HG03066 (cell line): ENCODE data around the gene RNF20.
"Not testable (repeated sequence)": the region's sequence is repeated elsewhere in the genome, so short reads cannot be mapped to it uniquely, and the experiment has no call there.

ENCODE experiments used
- ATAC-seq: cut with Tn5 transposase; IDR thresholded peaks from one replicate; pipeline ENCODE4 v1.9.1; 2021; ENCODE audit warnings: low read depth; ENCODE audit not compliant: unreplicated experiment

The RNF20 gene

DNA sequence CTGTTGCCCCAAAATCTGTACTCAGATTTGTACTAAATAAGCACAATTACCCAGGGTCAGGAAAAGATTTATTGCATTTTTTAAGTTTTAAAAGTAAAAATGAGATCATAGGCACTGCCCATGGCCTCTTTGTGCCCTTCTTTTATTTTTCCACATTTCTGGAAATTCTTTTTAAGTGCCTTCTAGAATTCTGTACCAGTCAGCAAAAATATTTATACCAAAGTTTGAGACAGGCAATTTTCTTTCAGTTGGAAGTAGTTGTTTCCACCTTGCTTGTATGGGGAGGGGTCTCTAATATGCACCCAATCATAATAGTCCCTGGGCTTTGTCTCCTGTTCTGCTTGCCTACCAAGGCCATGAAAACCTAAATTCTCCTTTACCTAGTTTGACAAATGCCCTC, 5.6 kb upstream of the RNF20 start:
- no peak for ATAC-seq

DNA sequence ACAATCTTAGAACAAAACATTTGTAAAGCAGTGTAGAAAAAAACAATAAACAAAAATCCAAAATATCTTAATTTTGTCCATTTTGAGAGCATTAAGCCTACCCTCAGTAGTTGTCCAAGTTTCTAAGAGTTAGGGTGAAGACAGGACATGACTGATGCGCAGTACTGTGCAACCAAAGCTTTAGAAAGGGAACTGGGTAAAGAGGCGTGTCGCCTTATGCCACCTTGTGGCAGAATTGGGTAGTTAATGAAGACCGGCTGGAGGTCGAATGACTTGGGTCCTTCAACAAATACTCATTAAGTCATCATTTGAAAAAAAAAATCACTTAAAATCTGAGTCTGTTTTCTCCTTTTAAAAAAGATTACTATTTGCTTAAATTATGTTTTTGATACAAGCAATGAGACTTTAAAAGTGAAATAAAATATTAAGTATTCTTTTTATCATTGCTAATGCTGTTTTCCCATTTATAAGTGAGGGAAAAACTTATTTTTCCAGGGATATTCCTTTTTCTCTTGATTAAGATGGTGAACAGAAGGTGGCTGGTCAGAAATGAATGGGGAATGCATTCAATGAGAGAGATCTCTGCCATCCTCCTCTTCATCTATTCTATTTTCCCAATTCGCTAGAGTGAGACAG, 3.5 kb upstream of the RNF20 start:
- ATAC-seq = peak; percentile 39

DNA sequence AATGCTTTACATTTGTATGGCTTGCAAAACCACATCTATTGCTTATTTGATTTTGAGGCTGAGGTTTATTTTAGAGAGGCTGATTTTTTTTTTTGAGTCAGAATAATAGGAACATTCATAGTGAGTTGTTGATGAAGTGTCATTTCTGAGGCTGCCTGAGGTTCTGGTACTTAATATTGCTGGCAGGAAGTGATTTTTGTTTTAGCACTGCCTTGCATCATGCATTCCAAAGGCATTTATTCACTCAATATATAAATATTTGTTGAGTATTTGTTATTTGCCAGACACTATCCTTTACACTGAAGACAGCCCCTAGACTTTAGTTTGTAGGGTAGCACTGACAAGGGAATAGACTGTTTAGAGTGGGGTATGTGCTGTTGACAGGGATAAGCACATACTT, 2.7 kb downstream of the RNF20 start:
- ATAC-seq = no peak

DNA sequence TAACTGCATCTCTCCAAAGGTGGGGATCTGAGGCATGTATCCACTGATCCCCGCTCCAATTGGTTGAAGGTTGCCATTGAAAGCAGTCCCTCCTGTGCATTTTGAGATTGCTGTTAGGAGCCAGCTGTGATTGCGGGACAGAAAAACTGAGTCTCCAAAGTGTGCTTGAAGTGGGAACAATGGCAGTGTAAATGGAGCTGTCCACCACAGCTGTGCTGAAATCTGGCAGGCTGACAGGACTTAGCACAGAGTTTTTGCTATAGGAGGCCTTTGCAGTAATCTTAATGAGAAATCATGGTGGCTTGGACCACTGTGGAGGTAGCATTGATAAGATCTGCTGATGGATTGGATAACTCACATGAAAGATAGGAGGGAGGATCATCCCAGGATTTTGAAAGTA, 3.3 kb downstream of the RNF20 start:
- no peak for ATAC-seq

DNA sequence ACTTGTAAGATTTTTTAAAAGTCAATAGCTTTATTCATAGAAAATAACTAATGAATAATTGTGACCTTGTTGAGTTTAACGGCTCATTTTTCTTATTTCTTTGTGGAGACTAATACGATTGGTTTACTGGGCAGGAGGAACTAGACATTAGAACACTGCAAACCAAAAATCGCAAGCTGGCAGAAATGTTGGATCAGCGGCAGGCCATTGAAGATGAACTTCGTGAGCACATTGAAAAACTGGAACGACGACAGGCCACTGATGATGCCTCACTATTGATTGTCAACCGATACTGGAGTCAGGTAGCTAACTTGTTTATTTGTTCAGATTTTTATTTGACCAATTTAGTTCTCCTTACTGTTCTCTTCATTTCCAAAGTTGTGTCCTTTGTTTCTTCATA, 6.4 kb downstream of the RNF20 start:
- ATAC-seq = no peak

DNA sequence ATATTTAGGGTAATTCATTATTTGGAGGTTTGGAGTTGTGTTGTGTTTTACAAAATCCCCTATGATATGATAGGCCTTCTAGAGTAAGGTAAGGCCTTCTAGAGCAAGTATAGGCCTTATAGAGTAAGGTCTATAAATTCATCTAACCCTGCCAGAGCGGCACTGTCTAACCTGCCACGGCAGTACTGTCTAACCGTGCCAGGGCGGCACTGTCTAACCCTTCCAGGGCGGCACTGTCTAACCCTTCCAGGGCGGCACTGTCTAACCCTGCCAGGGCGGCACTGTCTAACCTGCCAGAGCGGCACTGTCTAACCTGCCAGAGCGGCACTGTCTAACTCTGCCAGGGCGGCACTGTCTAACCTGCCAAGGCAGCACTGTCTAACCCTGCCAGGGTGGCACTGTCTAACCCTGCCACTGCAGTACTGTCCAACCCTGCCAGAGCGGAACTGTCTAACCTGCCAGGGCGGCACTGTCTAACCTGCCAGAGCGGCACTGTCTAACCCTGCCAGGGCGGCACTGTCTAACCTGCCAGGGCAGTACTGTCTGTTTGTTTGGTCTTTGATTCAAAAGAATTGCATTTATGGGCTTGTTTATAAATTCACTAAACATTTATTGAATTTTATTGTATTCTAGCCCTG, 9.6 kb downstream of the RNF20 start:
- no peak for ATAC-seq

DNA sequence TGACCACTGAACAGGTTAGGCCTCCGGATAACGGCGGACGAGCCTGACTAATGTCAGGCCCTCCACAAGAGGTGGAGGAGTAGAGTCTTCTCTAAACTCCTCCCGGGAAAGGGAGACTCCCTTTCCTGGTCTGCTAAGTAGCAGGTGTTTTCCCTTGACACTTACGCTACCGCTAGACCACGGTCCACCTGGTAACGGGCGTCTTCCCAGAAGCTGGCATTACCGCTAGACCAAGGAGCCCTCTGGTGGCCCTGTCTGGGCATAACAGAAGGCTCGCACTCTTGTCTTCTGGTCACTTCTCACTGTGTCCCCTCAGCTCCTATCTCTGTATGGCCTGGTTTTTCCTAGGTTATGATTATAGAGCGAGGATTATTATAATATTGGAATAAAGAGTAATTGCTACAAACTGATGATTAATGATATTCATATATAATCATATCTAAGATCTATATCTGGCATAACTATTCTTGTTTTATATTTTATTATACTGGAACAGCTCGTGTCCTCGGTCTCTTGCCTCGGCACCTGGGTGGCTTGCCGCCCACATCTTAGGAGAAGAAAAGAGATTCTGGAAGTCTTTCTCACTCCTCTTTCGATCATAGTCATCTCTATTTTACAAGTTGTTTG, 15.9 kb downstream of the RNF20 start:
- ATAC-seq = not testable (repeated sequence)

DNA sequence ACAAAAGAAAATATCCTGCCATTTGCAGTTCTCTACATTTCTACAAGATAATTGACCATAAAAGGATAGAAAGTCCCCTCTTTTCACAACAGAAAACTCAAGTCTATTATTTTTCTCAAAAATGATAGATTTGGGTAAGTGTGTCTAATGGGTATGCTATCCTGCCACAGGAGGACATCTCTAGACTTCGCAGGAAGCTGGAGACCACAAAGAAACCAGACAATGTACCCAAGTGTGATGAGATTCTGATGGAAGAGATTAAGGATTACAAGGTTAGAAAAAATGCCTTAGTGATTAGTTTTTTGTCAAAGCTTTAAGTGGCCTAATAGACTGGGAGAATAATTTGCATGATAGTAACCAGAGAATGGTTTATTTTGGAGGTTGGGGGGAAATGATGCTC, 28.1 kb downstream of the RNF20 start:
- ATAC-seq = no peak

DNA sequence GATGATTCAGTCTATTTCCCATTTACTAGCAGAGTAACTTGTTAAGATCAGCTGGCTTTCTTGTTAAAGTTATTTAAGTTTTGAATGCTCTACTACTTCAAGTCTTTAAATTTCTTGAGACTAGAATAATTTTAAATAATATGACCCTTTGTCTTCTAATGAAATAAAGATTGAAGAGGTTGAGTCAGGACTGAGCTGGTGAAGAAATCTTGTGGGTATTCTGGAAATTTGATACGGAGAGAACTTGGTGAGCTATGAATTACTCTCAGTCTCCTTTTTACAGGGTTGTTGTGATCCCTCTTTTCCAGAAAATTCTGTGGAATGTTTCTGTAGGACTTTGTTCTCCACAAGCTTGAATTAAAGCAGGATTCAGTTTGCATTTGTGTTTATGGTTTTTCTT, 29.3 kb downstream of the RNF20 start:
- ATAC-seq = no peak

DNA sequence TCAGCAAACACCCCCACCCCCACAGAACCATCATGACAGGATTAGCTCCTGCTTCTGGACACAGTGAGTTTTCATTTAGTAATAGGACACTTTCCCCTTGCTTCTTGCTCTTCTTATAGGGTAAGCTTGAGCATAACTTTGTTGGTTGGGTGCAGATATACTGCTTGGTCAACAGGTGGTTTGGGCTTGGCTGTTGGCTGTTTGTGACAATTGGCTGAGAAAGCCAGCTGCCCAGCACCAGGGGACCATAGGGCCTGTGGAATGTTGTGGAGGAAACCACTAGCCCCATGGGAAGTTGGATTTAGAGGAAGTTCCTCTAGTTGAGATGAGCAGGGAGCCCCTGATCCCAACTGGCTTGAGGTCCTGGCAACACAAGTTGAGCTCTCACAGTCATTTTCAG, 30.6 kb downstream of the RNF20 start:
- no peak for ATAC-seq

DNA sequence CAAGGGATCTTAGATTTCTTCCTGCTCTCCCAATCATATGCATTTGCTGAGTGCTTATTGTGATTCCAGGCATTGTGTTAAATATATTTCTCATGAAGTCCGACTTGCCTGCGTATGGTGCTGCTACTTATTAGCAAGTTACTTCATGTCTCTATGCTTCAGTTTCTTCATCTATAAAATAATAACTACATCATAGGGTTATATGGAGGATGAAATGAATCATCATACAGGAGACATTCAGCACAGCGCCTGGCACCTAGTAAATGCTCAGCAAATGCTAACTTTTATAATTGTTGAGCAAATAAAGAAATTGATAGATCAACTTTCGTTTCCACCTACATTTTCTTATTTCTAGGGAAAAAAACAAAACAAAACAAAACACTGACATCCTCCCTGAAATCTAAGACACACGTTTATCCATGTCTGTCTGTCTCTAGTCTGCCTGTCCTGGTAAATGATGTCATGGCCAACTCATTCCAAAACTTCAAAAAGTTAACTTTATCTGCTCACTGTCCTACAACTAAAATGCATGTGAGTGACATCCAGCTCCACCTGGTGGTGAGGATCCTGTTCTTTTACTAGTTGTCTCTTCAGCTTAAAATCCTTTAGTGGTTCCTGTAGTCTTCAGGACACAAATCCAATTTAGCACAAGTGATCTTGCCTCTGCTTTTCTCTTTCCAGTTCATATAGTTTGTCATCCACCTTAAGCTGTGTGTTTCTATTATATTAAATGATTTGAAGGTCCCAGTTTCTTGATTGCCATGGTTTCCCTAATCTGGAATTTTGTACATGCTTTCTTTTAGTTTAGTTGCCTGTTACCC, 33.5 kb downstream of the RNF20 start:
- ATAC-seq = no peak

DNA sequence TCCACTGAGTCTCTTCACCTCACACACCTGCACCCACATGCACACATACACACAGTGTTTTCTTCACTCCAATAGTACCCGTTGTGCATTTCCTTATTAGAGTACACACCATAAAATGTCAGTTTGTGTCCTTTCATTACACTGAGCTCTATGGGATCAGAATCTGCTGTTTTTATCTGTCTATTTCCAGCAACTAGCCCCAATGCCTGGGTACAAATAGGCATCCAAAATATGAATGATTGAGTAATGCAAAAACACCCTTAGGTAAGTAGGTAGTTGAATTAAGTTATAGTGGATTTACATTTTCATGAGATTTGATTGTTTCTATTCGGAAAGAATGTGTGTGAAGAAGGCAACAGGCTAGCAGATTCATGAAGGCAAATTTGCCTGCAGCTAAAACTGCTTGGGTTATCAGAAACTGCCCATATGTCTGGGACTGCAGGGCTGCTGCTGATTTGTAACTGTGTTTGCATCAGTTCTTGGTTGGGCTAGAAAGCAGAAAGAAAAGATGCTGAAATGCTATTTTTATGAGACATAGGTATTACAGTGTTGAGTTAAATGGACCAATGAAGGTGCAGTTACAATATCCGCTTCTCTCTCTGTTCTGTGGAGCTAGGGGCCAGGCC, 34.2 kb downstream of the RNF20 start:
- ATAC-seq = no peak

DNA sequence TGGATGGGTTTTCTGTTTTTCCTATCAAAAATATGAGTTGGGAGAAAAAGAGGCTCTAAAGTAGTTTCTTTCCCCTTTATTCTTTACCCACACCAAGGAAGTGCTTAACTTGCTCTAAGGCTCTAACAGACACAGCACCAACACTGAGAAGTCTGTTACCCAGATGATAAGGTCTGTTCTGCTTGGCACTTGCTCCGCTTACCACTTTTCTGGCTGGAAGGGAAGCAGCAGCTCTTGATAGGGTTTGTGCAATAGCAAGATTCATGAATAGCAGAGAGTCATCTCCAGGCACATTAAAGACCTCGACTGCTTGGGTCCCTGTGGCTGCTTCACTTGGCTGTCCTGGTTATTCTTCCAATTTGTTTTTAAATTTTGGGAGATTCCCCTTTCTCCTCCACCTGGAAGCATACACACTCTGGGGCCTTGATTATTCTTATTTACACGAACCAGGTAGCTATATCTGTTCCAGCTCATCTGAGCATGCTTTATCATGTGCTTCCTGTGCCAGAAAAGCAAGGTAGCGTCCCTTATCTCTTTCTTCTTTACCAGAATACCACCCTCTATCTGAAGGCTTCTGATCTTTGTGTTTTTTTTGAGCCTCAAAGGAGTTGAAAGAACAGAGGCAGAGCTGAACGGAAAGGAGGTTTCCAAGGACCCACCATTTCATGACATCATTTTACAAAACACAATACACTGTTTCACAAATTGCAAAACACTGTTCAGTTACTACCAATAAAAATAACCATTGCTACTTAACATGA, 36.3 kb downstream of the RNF20 start:
- no peak for ATAC-seq

DNA sequence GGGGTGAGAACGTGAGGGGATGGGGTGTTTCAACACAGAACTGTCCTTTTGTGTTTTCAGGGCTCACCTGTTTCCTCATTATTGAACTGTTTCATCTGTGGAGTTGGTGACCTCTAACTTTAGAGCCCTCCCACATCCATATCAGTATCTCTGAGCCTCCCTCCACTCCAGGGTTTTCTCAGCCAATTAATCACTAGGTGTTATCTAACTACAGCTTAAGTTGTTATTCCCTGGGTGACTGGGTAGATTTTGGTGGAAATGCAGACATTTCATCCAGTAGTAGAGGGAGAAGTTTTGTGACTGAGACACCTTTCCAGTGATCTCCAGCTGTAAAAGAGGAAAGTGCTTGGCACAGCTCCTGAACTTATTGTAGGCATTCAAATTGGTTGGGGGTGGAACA, 37.5 kb downstream of the RNF20 start:
- ATAC-seq = no peak

DNA sequence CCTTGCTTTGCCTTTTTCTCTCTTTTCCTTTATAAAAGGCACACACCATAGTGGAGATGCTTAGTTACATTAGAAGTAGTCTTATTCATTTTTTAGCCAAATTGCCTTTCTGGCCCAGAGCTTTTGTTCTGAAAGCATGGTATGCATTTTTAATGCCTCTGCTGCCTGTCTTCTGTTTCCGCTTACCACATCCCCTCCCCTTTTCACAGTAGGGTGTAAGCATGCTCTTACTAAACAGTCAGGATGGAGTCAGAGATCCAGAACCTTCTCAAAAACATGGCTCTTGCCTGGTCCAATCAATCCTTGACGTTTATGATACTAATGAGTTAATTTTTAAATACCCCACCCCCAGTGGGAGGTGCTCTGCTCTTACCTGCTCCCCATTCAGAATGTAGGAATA, 38.7 kb downstream of the RNF20 start:
- ATAC-seq = no peak

DNA sequence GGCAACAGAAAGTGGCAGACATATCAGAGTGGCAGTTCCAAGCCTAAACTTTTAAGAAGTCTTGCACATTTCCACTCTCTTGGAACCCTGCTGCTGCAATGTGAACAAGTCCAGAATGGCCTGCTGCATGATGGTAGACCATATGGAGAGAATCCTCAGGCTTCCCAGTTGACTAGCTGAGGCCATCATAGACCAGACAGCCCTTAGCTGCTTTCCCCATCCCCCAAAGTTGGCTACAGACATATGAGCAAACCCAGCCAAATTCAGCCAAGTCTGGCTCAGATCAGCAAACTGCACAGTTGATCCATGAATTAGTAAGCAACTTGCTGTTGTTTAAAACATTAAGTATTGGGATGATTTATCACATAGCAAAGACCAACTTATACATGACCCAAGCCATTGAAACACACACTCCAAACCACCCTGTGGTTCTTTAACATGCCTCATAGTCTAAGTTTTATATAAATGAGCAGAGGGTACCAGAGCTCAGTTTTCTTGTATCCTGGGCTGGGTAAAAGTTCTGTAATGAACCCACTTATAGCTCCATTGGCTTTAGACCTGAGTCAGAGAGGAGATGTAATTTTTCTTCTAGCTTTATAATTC, 41.2 kb downstream of the RNF20 start:
- ATAC-seq = no peak

DNA sequence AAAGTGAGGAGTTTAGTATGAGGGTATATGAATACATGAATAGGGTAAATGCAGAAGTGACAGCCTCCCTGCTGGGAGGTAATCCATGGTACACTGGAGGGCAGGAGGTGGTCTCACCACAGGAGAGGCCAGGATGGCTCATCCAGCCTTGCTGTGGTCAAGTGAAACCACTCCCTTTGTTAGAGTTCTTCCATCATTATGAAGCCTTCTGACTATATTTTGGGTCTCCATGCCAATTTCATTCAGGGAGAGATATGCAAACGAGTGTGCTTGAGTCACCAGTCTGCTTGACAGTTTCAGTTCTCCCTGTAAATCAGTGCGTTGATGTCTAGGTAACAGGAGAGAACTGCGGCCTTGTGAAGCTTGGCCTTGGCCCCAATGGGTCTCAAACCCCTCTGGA, 44.7 kb downstream of the RNF20 start:
- ATAC-seq = peak; percentile 72

DNA sequence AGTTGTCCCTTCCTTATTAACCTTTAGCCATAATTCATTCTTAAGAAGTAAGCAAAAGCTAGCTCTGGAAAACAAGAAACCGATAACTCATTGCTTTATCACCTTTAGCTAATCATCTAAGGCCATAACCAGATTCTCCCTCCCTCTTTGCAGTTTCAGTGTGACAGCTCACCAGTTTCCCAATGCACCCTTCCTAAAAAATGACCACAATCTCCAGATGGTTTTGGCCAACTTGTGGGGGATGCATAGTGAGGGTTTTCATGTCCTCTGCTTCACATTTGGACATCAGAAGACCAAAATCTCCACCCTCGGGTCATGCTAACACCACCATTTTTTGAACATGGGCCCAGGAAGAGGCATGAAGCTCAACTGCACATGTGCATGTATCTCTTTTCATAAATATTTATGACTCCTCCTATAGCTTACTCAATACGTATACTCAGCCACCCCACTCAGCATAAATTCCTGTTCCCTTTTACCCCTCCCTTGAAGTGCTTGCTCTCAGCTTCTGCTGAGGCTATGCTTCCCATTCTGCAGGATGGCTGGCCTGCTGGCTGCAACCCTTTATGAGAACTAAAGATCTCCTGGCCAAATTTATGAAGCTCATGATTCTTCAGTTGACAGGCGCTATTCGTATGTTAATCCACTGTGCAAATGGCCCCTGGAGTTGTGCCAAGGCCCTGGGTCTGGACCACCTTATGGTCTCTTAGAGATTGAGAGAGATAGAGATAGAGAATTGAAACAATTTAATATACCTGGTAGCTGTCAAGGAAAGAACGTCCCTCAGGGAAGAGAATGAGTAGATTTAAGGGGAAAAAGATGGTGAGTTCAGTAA, 46.3 kb downstream of the RNF20 start:
- no peak for ATAC-seq

DNA sequence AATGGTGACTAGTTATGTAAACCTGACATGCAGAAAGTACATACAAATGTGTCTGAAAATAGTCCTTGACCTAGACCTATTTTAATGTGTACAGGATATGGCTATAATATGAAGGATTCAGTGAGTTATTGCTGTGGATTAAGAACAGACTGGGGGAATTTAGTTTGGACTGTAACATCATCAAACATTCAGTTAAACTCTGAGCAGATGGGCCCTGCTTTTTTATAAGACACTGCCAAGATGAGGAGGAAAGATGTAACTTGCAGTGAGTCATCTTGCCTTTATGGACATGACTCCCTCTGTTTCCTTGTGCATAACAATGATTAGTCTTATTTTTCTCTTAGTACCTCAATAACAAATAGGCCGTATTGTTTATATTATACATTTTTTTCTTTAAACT, 48.9 kb downstream of the RNF20 start:
- ATAC-seq = no peak
